LHCN-M2 (cell line): ENCODE results near the gene THPO. TPM values are rescaled to one million over a fixed set of nuclear protein-coding genes. Genes with fewer than 3 reads are reported as not detected.
"Not testable (repeated sequence)": the region's sequence is repeated elsewhere in the genome, so short reads cannot be mapped to it uniquely, and the experiment has no call there.

Source experiments
- DNase-seq: peaks from one replicate; pipeline ENCODE4 v3.0.0-alpha.2; 2012; ENCODE audit warnings: low read depth
- total RNA-seq: library from RNA; depleted of rRNA; stranded (reverse); fragments of >200 nt; gene quantifications from 2 replicates; pipeline ENCODE4 v1.2.3, GENCODE V29; 2014

Gene THPO
- total RNA-seq, 1 experiment from 2014 or later: not detected

- DNase-seq: no peak
Measured at GRCh38 chr3:184351511-184352148, 26.4 kb downstream of the THPO start.

GRCh38 chr3:184350618-184351017 lies 27.4 kb downstream of the THPO start:
- no peak for DNase-seq

- DNase-seq: no peak
Measured at GRCh38 chr3:184349563-184350470, 28.2 kb downstream of the THPO start.

- DNase-seq: no peak
Measured at GRCh38 chr3:184348057-184348382, 30.0 kb downstream of the THPO start.

GRCh38 chr3:184347321-184348056 lies 30.5 kb downstream of the THPO start:
- no peak for DNase-seq

- no peak for DNase-seq
Measured at GRCh38 chr3:184346480-184347190, 31.4 kb downstream of the THPO start.

GRCh38 chr3:184345317-184346144 lies 32.5 kb downstream of the THPO start:
- DNase-seq: peak; percentile 57

GRCh38 chr3:184344579-184345316 lies 33.3 kb downstream of the THPO start:
- no peak for DNase-seq

- DNase-seq: no peak
Measured at GRCh38 chr3:184343200-184343876, 34.7 kb downstream of the THPO start.

- no peak for DNase-seq
Measured at GRCh38 chr3:184341925-184342324, 36.1 kb downstream of the THPO start.

- DNase-seq: not testable (repeated sequence)
Measured at GRCh38 chr3:184339451-184340135, 38.4 kb downstream of the THPO start.

- DNase-seq: no peak
Measured at GRCh38 chr3:184339001-184339400, 39.0 kb downstream of the THPO start.

GRCh38 chr3:184338511-184338945 lies 39.5 kb downstream of the THPO start:
- no peak for DNase-seq

- DNase-seq: no peak
Measured at GRCh38 chr3:184337981-184338380, 40.0 kb downstream of the THPO start.

GRCh38 chr3:184337399-184337714 lies 40.6 kb downstream of the THPO start, which contains the start of gene FAM131A:
TSS of gene FAM131A (plus strand) at chr3:184337600. CDS start at chr3:184337631, 31 bp downstream.
- DNase-seq: no peak

- peak; percentile 66 for DNase-seq
Measured at GRCh38 chr3:184336547-184337398, 41.2 kb downstream of the THPO start.

- DNase-seq: peak; percentile 59
Measured at GRCh38 chr3:184335661-184336546, 42.1 kb downstream of the THPO start.
